ENCODE measurements around the gene GGA2.

GRCh38 chr16:23428351-23428750, 81.9 kb downstream of the GGA2 start:
- TF ChIP-seq CTCF (IDR thresholded peaks at IDR 0.05) = no peak
- TF ChIP-seq EP300 (IDR thresholded peaks at IDR 0.05) = no peak
